ENCODE measurements around the gene POLR3A.

- TF ChIP-seq CTCF (IDR thresholded peaks at IDR 0.05; ENCODE audit: insufficient read depth, low read length, poor library complexity, severe bottlenecking) (no peak), EZH2phosphoT487 (conservative IDR thresholded peaks at IDR 0.05; ENCODE audit: low read length) (no peak)
These were observed 40.1 kb downstream of the POLR3A start for GRCh38 chr10:77989081-77989724.

Measured in SU-DHL-6 (cell line).